NCI-H1694 (cell line): ENCODE measurements around the gene PPP1R10.

Experiments used
- DNase-seq: peaks from one replicate; lab custom pipeline; 2025; lab: John Stamatoyannopoulos, UW

PPP1R10 gene

DNA sequence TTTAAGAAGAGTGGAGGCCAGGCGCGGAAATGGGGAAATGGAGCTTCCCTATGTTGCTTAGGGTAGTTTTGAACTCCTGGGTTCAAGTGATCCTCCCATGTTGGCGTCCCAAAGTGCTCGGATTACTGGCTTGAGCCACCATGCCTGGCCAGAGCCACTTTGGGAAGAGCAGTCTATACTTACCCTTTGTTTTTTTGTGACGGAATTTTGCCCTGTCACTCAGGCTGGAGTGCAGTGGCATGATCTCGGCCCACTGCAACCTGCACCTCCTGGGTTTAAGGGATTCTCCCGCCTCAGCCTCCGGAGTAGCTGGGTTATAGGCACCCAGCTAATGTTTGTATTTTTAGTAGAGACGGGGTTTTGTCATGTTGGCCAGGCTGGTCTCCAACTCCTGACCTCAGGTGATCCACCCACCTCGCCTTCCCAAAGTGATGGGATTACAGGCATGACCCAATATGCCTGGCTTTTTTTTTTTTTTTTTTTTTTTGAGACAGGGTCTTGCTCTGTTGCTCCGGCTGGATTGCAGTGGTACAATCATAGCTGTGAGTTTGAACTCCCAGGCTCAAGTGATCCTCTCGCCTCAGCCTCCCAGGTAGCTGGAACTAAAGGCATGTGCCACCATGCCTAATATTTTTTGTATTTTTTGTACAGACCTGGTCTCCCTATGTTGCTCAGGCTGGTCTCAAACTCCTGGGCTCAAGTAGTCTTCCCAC lies 18.0 kb downstream of the PPP1R10 start:
- DNase-seq: no peak

DNA sequence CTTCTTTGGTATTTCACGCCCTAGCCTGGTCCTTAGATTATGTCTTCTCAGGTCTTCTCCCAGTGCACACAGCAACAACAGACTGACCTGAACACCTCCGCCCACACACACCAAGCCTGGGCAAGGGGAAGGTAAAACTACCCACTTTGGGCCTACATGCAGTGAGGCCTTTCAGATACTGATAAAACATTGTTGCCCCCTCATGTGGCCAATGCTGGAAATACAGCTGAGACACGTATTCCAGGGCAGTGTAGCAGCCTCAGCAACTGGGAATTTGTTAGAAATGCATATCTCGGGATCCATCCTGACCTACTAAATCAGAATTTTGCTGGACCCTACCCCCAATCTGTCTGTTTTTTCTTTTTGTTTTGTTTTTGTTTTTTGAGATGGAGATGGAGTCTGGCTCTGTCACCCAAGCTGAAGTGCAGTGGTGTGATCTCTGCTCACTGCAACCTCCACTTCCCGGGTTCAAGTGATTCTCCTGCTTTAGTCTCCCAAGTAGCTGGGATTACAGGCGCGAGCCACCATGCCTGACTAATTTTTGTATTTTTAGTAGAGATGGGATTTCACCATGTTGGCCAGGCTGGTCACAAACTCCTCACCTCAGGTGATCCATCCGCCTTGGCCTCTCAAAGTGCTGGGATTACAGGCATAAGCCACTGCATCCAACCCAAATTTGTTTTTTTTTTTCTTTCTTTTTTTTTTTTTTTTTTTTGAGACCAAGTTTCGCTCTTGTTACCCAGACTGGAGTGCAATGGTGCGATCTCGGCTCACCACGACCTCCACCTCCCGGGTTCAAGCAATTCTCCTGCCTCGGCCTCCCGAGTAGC lies 19.5 kb downstream of the PPP1R10 start:
- DNase-seq: peak; percentile 74

DNA sequence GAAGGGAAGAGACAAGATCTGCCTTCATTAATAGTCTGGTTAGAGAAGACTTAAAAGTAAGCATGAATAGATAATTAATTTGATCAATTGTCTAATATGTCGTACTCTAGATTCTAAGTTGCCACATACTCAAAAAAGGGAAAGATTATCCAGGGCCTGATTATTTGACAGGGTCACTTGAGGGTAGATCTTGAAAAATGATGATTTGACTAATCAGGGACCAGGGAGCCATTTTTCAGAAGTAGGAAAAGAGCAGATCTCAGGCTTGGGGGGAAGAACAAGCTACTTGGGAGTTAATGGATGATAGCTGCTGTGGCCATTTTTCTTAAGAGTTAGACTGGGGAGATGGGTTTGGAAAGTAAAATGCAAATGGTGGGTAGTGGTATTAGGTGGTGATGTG lies 24.8 kb downstream of the PPP1R10 start:
- no peak for DNase-seq

DNA sequence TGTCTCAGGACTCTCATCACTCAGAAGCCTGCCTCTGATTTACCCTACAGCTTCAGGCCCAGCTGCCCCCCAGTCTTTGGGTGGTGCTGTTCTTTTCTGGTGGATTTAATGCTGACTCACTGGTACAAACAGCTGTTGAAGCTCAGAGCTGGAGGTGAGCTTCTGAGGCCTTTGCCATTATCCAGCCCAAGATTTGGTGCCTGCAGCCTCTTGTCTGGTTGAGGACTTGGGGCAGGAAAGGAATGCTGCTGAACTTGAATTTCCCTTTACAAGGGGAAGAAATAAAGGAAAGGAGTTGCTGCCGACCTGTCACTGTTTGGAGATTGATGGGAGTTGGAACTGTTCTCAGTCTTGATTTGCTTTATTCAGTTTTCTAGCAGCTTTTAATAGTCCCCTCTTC lies 26.0 kb downstream of the PPP1R10 start:
- no peak for DNase-seq

DNA sequence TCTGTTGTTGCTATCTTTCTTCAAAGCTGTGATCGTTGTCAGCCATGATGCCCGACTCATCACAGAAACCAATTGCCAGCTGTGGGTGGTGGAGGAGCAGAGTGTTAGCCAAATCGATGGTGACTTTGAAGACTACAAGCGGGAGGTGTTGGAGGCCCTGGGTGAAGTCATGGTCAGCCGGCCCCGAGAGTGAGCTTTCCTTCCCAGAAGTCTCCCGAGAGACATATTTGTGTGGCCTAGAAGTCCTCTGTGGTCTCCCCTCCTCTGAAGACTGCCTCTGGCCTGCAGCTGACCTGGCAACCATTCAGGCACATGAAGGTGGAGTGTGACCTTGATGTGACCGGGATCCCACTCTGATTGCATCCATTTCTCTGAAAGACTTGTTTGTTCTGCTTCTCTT lies 26.5 kb downstream of the PPP1R10 start:
- no peak for DNase-seq

DNA sequence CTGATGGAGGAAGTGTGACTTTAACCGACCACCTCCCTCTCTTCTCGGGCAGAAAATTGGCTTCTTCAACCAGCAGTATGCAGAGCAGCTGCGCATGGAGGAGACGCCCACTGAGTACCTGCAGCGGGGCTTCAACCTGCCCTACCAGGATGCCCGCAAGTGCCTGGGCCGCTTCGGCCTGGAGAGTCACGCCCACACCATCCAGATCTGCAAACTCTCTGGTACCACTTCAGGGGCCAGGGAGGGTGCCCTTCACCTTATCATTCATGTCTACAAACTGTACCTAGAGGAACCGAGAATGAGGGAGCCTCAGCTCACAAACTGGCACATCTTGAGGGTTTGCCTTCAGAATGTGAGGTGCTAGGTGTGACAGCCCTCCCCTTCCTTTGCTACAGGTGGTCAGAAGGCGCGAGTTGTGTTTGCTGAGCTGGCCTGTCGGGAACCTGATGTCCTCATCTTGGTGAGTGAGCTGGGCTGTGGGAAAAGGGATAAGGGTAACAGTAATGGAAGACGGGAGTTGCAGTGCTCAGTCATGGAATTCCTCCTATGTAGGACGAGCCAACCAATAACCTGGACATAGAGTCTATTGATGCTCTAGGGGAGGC lies 27.2 kb downstream of the PPP1R10 start:
- DNase-seq: no peak

DNA sequence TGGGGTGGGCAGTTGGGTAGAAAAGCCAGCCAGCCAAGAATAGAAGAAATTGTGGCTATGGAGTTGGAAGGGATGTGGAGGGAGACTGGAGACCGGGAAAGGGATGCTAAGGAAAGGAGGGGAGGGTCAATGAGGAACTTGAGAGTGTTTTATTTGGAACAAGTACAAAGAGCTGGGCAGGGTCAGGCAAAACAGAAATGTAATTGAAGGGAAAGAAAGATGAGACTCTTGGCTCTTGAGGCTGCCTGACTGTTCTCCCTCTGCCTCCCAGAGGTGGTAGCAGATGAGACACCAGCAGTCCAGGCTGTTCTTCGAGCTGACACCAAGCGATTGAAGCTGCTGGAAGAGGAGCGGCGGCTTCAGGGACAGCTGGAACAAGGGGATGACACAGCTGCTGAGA lies 33.1 kb downstream of the PPP1R10 start:
- DNase-seq: no peak

DNA sequence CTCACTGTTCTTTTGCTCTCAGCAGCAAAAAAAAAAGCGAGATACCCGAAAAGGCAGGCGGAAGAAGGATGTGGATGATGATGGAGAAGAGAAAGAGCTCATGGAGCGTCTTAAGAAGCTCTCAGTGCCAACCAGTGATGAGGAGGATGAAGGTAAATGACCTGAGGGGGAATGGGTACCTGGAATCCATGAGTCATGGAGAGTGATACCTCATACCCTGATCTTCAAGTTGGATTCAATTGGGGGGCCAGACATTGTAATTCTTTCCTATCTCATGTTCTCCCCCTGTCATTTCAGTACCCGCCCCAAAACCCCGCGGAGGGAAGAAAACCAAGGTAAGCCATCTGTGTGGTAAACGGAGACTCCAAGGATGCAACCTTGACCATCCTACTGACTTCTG lies 39.0 kb downstream of the PPP1R10 start:
- DNase-seq: no peak

DNA sequence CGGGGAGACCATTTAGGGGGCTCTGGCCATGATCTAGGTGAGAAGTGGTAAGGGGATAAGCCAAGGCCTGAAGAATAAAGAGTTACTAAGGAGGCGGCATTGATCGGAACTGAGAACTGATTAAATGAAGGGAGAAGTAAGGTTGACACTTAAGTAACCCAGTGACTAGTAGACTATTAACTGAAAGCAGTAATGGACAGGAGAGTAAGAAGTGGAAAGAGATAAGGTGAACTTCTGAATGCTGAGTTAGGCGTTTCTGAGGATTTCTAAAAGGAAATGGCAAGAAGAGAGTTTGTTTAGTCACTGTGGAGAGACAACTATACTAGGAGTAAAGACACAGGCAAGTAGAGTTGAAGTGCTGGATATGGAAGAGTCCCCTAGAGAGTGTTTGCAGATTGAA lies 43.9 kb downstream of the PPP1R10 start:
- DNase-seq: no peak

DNA sequence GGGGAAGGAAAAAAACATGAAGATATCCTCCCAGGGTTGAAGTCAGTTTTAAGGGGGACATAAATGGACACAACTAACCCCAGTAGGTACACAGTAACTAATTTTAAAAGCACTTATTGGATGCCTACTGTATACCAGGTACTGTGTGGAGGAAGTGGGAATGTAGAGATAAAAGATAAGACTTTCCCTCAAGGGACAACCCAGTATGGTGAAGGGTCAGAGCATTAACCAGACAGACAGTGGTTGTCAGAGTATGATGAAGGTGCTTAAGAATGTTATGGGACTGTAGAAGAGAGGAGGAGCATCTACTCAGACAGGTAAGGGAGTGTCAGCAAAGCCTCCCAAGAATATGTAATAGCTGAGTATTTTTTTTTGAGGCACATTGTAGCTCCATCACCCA lies 44.9 kb downstream of the PPP1R10 start:
- DNase-seq: no peak

DNA sequence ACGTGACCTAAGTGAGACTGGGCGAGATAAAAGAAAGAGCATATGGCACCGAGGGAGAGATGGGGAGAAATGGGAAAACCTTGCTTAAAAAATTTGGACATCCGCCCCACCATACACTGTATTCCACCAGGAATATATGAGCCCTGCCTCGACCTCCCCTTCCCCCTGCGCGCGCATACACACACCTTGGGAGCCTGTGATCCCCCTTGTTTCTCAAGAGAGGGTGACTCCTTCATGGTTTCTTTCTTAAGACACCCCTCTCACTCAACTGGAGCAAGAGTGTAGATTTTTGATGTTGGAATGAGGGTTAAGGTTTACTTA lies 45.3 kb downstream of the PPP1R10 start:
- DNase-seq: no peak

DNA sequence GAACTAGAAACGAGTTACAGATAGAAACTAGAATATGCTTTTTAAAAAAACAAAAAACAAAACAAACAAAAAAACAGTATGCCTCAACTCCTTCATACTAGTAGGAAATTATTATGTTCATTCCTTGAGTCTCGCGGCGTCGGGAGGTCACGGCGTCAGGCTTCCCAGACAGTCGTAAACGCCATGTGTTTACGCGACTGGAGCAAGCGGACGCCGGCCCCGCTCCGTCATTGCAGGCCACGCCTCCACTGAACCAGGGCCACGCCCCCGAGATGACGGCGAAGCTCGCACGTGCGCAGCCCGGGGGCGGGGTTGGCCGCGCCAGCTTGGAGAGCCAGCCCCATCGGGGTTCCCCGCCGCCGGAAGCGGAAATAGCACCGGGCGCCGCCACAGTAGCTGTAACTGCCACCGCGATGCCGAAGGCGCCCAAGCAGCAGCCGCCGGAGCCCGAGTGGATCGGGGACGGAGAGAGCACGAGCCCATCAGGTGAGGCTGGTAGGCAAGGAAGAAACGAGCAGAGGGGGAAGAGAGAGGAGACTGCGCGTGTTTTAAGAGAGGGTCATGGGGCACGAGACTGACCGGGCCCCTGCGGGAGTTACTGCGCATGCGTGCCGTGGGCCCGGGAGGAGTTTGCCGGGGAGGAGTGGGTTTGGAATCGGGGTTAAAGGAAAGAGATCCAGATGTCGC lies 45.8 kb downstream of the PPP1R10 start, which contains the start of gene ABCF1:
ABCF1 (plus strand) TSS at position 368 of the 687 bp plus-strand sequence; CDS start at position 414, 46 bp downstream.
- peak; percentile 88 for DNase-seq

DNA sequence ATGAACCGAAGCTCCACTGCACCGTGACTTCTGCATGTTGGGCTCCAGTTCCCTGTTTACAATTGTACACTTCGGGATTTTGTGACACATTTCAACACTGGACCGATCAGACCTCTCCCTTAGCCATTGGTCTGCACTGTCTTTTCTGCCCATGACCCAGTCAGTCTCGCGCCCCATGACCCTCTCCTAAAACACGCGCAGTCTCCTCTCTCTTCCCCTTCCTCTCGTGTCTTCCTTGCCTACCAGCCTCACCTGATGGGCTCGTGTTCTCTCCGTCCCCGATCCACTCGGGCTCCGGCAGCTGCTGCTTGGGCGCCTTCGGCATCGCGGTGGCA lies 46.3 kb downstream of the PPP1R10 start:
- DNase-seq: no peak

DNA sequence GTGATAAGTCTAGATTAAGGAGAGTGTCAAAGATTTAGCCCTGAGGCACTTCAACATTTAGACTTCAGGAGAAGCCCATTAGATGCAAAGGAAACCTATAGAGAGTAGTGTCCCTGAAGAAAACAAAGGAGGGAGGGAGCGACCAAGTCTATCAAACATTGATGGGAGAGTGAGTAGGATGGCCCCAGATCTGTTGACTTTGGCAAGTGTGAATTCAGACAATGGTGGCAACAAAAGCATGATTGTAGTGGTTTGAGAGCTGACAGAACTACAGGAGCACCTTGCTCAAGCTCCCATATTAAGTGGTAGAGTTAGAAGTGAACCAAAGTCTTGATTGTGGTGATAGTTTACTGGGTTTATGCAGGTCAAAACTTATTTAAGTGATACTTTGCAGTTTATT lies 46.8 kb downstream of the PPP1R10 start:
- no peak for DNase-seq

DNA sequence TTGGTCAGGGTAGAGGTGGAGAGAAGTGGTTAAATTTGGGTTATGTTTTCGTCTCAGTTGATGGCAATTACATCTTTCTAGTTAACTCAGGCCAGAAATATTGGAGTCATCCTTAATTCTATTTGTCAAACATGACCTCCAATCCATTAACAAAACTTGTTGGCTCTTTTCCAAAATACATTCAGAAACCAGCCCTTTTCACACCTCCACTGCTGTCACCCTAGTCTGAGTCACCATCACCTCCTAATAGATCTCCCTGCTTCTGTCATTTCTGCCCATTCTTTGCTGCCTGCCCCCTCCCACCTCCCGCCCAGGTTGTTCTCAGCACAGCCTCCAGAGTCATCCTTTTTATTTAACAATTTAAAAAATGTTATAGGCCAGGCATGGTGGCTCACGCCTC lies 48.8 kb downstream of the PPP1R10 start:
- DNase-seq: no peak

DNA sequence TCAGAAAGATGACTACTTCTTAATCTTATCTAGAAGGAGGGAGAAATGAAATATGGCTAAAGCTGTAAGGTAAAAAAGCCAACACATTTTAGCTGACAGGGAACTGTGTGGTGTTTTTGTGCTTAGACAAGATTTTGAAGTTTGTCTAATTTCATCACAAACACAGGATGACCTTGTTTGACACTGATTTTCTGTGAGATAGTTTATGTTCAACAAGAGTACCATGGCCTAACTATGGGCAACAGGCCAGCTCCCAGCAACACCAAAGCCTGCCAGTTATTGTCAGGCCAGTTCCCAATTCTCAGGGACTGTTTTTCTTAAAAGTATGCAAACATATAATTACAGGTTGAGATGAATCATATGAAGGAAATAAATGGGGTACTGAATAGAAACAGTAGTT lies 51.3 kb downstream of the PPP1R10 start:
- no peak for DNase-seq

DNA sequence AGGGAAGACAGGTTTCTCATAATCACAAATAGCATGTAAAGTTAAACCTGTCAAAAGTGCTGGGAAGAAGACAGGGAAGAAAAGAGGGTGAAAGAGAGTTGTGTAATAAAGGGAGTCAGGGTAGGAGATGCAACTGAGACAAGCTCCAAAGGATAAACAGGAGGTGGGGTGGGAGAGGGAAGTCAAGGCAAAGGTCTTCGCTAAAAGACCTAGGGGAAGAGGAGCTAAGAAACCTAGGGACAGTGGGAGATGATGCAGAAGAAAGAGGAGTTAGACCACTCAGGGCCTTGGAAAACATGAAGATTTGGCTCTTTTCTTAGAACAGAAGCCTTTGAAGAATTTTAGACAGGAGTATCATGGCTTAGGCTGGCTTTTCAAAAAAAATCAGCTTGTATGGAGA lies 52.9 kb downstream of the PPP1R10 start:
- no peak for DNase-seq

DNA sequence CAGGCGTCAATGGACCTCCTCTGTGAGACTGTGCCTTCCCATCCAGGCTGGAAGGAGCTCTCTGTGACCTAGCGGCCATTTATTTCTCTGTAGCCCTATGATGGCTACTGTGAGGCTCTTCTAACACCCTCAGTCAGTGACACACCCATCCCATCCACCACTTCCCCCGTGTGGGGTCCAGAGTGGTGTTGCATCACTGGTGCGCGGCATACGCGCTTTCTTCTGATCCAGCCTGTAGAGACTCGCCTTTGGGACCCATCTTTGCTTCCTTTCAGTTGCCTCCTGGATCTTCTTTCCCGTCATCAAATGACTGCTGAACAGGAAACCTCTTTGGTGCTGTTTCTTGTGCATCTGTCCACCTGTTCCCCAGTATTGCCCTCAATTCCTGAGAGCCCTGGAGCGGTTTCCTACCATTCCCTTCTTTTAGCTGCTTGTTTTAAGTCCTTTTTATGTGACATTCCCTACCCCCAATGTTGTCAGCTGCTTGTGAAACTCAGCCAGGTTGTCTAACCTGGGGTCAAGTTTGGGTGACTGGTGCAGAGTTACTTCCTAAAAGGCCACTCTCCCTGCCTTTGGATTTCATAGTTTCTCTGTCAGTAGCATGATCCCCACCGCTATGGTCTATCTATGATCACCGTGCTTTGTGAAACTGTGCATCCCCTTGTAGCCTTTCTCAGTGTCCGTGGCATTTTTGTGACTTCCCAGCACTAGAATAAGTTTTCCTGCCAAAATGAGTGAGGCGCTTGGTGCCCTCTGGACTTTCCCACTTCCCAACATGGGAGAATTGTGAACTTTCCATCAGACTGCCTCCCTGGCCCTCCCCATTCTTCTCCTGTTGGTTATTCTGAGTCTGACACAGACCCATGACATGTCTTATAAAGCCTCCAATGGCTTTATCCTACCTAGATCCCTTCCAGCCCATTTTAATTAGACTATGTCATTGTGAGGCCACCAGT lies 54.3 kb downstream of the PPP1R10 start:
- no peak for DNase-seq

DNA sequence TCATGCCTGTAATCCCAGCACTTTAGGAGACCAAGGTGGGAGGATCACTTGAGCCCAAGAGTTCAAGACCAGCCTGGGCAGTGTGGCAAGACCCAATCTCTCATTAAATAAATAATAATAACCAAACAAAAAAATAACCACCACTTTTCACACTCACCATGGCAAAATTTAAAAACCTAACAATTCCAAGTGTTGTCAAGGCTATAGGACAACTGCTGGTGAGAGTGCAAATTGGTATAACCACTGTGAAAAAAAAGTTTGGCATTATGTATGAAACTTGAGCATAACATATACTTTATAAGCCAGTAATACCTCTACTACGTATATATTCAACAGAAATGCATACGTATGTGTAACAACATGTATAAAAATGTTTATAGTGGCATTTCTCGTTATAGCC lies 56.1 kb downstream of the PPP1R10 start:
- no peak for DNase-seq

DNA sequence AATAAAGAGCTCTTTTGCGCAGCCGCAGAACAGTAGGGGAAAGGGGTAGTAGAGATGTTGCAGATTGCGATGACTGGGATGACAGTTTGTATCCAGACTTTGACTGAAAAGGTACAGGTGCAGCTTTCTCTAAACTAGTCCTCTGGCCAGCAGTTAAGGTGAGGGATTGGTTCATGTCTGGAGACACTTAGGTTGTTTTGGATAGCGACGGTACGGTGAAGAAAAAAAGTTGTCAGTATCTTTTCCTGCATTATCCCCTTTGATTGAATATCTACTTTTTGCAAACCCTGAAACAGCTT lies 59.4 kb downstream of the PPP1R10 start:
- DNase-seq: no peak

DNA sequence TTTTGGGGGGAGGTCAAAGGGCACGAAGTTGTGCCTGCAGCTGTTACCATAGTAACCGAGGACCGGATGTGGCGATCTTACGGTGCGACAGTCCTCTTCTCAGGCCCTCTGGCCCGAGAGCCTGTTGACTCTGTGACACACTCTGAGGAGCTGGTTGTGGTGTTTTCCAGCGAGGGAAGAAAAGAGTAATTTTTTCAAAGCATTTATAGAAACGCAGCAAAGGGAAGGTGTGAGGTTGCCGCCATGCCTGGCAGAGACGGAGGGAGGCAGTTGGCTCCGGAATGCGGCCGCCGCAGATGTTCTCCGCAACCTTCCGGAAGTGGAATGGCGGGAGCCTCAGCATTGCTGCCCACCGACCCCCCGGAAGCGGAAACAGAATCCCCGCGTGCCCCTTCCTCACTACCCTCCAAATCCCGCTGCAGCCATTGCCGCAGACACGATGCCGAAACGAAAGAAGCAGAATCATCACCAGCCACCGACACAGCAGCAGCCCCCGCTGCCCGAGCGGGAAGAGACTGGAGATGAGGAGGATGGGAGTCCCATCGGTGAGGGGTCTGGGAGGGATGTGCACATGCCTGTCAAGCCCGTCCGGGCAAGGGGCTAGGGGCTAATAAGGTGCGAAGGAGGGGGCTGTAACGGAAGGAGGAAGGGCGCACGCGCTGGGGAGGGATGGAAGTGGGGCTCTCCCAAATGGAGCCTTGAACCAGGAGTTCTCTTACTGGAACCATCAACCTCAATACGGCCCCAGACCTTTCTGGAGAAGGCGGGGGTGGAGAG lies 59.9 kb downstream of the PPP1R10 start, which contains the start of gene PRR3:
PRR3 (plus strand) TSS at position 390 of the 777 bp plus-strand sequence; CDS start at position 440, 50 bp downstream.
- DNase-seq: peak; percentile 72
